Stomach (tissue), 4 donors: ENCODE measurements around the gene GALNT13.

ENCODE experiments used
- CTCF ChIP-seq, 7 experiments: fragments of 450-650 bp in 4 of 7; fragments of 200-600 bp in 3 of 7; sonication (generic) in 3 of 7; IDR thresholded peaks; one replicate each; pipeline ENCODE4 v1.5.1; 2016 to 2019; ENCODE audit warnings: antibody characterized with exemption in 7 of 7, control low read depth in 2 of 7, mild to moderate bottlenecking in 1 of 7
- EP300 ChIP-seq: sonication (generic); formaldehyde crosslinking; IDR thresholded peaks from one replicate; pipeline ENCODE4 v1.6.1; 2017; ENCODE audit warnings: antibody characterized with exemption
- POLR2A ChIP-seq, 4 donors: fragments of 450-650 bp; IDR thresholded peaks; one replicate each; pipeline ENCODE4 v1.6.1; 2016; ENCODE audit warnings: antibody characterized with exemption in 4 of 4, control low read depth in 2 of 4, mild to moderate bottlenecking in 1 of 4, moderate library complexity in 1 of 4
- POLR2AphosphoS5 ChIP-seq, 3 donors: sonication (generic); formaldehyde crosslinking; IDR thresholded peaks; one replicate each; pipeline ENCODE4 v1.6.1; 2016; ENCODE audit warnings: antibody characterized with exemption in 3 of 3

- no peak for TF ChIP-seq CTCF (IDR thresholded peaks at IDR 0.05)
- TF ChIP-seq POLR2AphosphoS5 (IDR thresholded peaks at IDR 0.05), result no peak
- TF ChIP-seq POLR2A (IDR thresholded peaks at IDR 0.05), result no peak
- TF ChIP-seq EP300, result no peak
These were observed 578.4 kb downstream of the GALNT13 start for GRCh38 chr2:154449951-154450658.
